Caco-2 (cell line): ENCODE results near the gene C5AR2. TPM values are rescaled to one million over a fixed set of nuclear protein-coding genes. Genes with fewer than 3 reads are reported as not detected.

Experiments used
- BruUV-seq: library from RNA; stranded (reverse); fragments of 400-500 nt; replicated peaks from 2 replicates; lab custom pipeline; 2021; lab: Mats Ljungman, UMichigan
- CTCF ChIA-PET: fragments of 300-600 bp; sonication (Branson Sonifier 250); formaldehyde crosslinking; loops from one replicate; lab custom pipeline; 2022; ENCODE audit warnings: antibody characterized with exemption; lab: Charles Lee
- POLR2A ChIA-PET: fragments of 300-600 bp; sonication (Branson Sonifier 250); formaldehyde crosslinking; loops from one replicate; lab custom pipeline; 2022; ENCODE audit warnings: antibody characterized with exemption; lab: Charles Lee
- DNase-seq, 2 experiments: peaks; one replicate each; pipeline versions ENCODE4 v3.0.0 to v3.0.0-alpha.2; 2020 to 2022
- H3K27me3 ChIP-seq: replicated peaks from 2 replicates; pipeline ENCODE4 v1.6.0; 2011; ENCODE audit warnings: low read length; ENCODE audit not compliant: control insufficient read depth, insufficient read depth
- H3K36me3 ChIP-seq: 2 replicates; pipeline ENCODE4 v1.5.1; 2011; ENCODE audit warnings: low read length; ENCODE audit not compliant: control insufficient read depth, insufficient read depth
- H3K4me1 ChIP-seq: fragments of 250-450 bp; sonication (Bioruptor Pico); 2 replicates; pipeline ENCODE4 v1.5.1; 2020; ENCODE audit warnings: mild to moderate bottlenecking
- H3K4me3 ChIP-seq: 2 replicates; pipeline ENCODE4 v1.5.1; 2011; ENCODE audit warnings: low read depth, mild to moderate bottlenecking, control low read depth, low read length
- H3K9me3 ChIP-seq: fragments of 250-450 bp; sonication (Bioruptor Pico); 2 replicates; pipeline ENCODE4 v1.5.1; 2020; ENCODE audit warnings: mild to moderate bottlenecking, moderate library complexity
- H3K27ac Mint-ChIP-seq: one replicate; pipeline ENCODE4 v1.8.0; 2022; ENCODE audit warnings: mixed read lengths; ENCODE audit not compliant: unreplicated experiment
- H3K27me3 Mint-ChIP-seq: one replicate; pipeline ENCODE4 v1.8.0; 2022; ENCODE audit warnings: mixed read lengths; ENCODE audit not compliant: insufficient read depth, unreplicated experiment
- H3K36me3 Mint-ChIP-seq: one replicate; pipeline ENCODE4 v1.8.0; 2022; ENCODE audit warnings: mild to moderate bottlenecking, mixed read lengths; ENCODE audit not compliant: insufficient read depth, unreplicated experiment
- H3K4me1 Mint-ChIP-seq: one replicate; pipeline ENCODE4 v1.8.0; 2022; ENCODE audit warnings: low read depth, mixed read lengths; ENCODE audit not compliant: unreplicated experiment
- H3K4me3 Mint-ChIP-seq: one replicate; pipeline ENCODE4 v1.8.0; 2022; ENCODE audit warnings: mild to moderate bottlenecking, moderate library complexity, mixed read lengths; ENCODE audit not compliant: unreplicated experiment
- H3K9me3 Mint-ChIP-seq: one replicate; pipeline ENCODE4 v1.8.0; 2022; ENCODE audit warnings: mixed read lengths; ENCODE audit not compliant: unreplicated experiment
- intact Hi-C: fragments of 100-400 bp; cut with micrococcal nuclease; formaldehyde crosslinking; loops from one replicate; pipeline ENCODE4 v1.10.0; 2022; ENCODE audit not compliant: unreplicated experiment
- total RNA-seq: library from RNA; stranded (reverse); gene quantifications from 2 replicates; pipeline ENCODE4 v1.2.3, GENCODE V29; 2022
- TF ChIP-seq, protein P1 (sequence below), 2 experiments: fragments of 200-600 bp in 1 of 2; IDR thresholded peaks; 1 replicate in 1 of 2; 2 replicates in 1 of 2; pipeline versions ENCODE4 v1.5.1 to v1.8.0; 2011 to 2022; ENCODE audit warnings: antibody characterized with exemption in 1 of 2, control low read depth in 1 of 2, inconsistent platforms in 1 of 2, low read depth in 1 of 2, low read length in 1 of 2, mild to moderate bottlenecking in 1 of 2, moderate library complexity in 1 of 2; ENCODE audit not compliant: insufficient read depth in 1 of 2, severe bottlenecking in 1 of 2, unreplicated experiment in 1 of 2

Gene C5AR2
- total RNA-seq, 1 experiment from 2014 or later, result not detected

DNA sequence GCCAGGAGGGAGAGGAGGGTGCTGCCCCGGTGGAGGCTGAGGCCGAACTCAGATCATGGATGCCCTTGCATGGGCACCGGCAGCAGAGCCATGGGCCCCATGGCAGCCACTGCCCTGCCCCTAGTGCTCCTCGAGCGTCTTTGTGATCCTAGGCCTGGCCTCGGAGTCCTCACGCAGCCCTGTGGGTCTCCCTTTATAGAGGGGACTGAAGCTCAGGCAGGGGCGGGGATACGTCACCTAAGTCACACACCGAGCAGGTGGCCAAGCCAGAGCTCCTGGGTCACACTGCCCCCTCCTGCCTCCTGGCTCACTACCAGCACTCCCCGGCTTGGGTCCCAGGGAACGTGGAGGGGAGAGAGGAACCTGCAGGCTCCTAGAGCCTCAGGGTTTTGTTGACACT is 45.8 kb downstream of the C5AR2 start:
- Mint-ChIP-seq H3K4me3 (no peak overlapping the region), H3K27ac (no peak overlapping the region), H3K9me3 (no peaks in the 10 kb centered on the region), H3K4me1 (no peaks in the 10 kb centered on the region), H3K27me3 (no peaks in the 10 kb centered on the region), H3K36me3 (peaks cover 51% of the 10 kb centered on the region)
- intact Hi-C loops, result no loop called here
- BruUV-seq, result no TSS peak
- no peaks in the 10 kb centered on the region for H3K27me3 ChIP-seq
- no peaks in the 10 kb centered on the region for H3K9me3 ChIP-seq
- TF ChIP-seq, protein P1, sequence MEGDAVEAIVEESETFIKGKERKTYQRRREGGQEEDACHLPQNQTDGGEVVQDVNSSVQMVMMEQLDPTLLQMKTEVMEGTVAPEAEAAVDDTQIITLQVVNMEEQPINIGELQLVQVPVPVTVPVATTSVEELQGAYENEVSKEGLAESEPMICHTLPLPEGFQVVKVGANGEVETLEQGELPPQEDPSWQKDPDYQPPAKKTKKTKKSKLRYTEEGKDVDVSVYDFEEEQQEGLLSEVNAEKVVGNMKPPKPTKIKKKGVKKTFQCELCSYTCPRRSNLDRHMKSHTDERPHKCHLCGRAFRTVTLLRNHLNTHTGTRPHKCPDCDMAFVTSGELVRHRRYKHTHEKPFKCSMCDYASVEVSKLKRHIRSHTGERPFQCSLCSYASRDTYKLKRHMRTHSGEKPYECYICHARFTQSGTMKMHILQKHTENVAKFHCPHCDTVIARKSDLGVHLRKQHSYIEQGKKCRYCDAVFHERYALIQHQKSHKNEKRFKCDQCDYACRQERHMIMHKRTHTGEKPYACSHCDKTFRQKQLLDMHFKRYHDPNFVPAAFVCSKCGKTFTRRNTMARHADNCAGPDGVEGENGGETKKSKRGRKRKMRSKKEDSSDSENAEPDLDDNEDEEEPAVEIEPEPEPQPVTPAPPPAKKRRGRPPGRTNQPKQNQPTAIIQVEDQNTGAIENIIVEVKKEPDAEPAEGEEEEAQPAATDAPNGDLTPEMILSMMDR (IDR thresholded peaks at IDR 0.05; ENCODE audit: insufficient read depth in 1 of 2, low read depth in 1 of 2, low read length in 1 of 2, severe bottlenecking in 1 of 2, unreplicated experiment in 1 of 2), result no peak
- ChIA-PET POLR2A (no interaction called here), CTCF (interaction anchor here (0.5 to 0.6 kb wide), 2 partner anchors 59 to 128 kb away, joined by 3 to 5 read pairs; no protein-coding TSS in a partner anchor)
- H3K36me3 ChIP-seq, result peaks cover 5% of the 10 kb centered on the region
- H3K4me3 ChIP-seq, result no peak overlapping the region
- no peak for DNase-seq
- H3K4me1 ChIP-seq, result no peaks in the 10 kb centered on the region

DNA sequence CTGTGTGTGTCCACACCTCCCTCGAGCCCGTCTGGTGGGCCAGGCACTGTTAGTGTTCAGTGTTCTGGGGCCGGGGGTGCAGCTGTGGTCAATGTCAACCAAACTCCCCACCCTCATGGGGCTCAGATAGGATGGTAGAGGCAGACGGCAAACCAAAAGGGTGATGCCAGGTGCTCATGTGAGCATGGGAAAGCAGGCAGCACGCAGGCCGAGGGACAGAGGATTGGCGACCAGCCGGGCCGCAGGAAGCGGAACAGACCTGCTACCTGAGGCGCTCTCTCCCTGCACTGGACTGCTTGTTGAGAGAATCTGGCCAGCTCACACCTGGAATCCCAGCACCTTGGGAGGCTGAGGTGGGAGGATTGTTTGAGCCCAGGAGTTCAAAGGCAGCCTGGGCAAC is 46.3 kb downstream of the C5AR2 start:
- intact Hi-C loops, result no loop called here
- TF ChIP-seq, protein P1 (IDR thresholded peaks at IDR 0.05; ENCODE audit: insufficient read depth in 1 of 2, low read depth in 1 of 2, low read length in 1 of 2, severe bottlenecking in 1 of 2, unreplicated experiment in 1 of 2), result no peak
- H3K9me3 ChIP-seq, result no peaks in the 10 kb centered on the region
- H3K4me1 ChIP-seq, result no peaks in the 10 kb centered on the region
- Mint-ChIP-seq H3K4me1 (no peaks in the 10 kb centered on the region), H3K36me3 (peaks cover 55% of the 10 kb centered on the region), H3K27ac (no peak overlapping the region), H3K9me3 (no peaks in the 10 kb centered on the region), H3K4me3 (no peak overlapping the region), H3K27me3 (no peaks in the 10 kb centered on the region)
- H3K27me3 ChIP-seq, result no peaks in the 10 kb centered on the region
- ChIA-PET CTCF (no interaction called here), POLR2A (no interaction called here)
- DNase-seq, result no peak
- no TSS peak for BruUV-seq
- peaks cover 5% of the 10 kb centered on the region for H3K36me3 ChIP-seq
- H3K4me3 ChIP-seq, result no peak overlapping the region

DNA sequence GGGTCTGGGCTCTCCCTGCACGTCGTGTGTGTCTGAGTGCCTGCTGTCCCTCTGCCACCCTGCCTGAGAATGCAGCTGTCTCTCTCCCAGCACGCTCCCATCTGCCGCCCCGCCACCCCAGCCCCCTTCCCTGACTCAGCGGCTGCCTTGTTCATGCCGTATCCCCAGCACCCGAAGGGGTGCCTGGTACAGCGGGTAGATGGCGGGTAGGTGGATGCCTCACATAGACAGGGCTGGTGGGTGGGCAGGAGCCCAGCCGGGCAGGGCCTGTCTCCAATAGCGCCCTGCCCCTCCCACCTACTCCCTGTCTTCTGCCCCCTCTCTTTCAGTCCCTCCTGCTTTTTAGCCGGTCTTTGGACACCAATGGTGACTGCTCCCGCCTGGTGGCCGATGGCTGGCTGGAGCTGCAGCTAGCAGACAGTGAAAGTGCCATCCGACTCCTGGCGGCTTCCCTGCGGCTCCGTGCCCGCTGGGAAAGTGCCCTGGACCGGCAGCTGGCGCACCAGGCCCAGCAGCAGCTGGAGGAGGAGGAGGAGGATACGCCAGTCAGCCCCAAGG is 47.5 kb downstream of the C5AR2 start:
- POLR2A ChIA-PET, result no interaction called here
- CTCF ChIA-PET, result no interaction called here
- no TSS peak for BruUV-seq
- H3K27me3 Mint-ChIP-seq, result no peaks in the 10 kb centered on the region
- Histone ChIP-seq H3K36me3 (peaks cover 3% of the 10 kb centered on the region), H3K27me3 (no peaks in the 10 kb centered on the region), H3K4me3 (no peak overlapping the region), H3K4me1 (no peaks in the 10 kb centered on the region), H3K9me3 (no peaks in the 10 kb centered on the region)
- DNase-seq, result no peak
- TF ChIP-seq, protein P1 (IDR thresholded peaks at IDR 0.05; ENCODE audit: insufficient read depth in 1 of 2, low read depth in 1 of 2, low read length in 1 of 2, severe bottlenecking in 1 of 2, unreplicated experiment in 1 of 2), result no peak
- H3K36me3 Mint-ChIP-seq, result peaks cover 57% of the 10 kb centered on the region
- H3K4me3 Mint-ChIP-seq, result no peak overlapping the region
- intact Hi-C loops, result no loop called here
- no peak overlapping the region for H3K27ac Mint-ChIP-seq
- H3K4me1 Mint-ChIP-seq, result no peaks in the 10 kb centered on the region
- no peaks in the 10 kb centered on the region for H3K9me3 Mint-ChIP-seq
